ENCODE measurements around the gene SLC16A2.

SLC16A2 gene

GRCh38 chrX:74545880-74546523, 124.7 kb downstream of the SLC16A2 start:
- no peak for DNase-seq

GRCh38 chrX:74546984-74547383, 125.7 kb downstream of the SLC16A2 start:
- DNase-seq: no peak

- DNase-seq: peak; percentile 21 to 35
Measured at GRCh38 chrX:74550295-74550802, 129.1 kb downstream of the SLC16A2 start.

- no peak for DNase-seq
Measured at GRCh38 chrX:74551934-74552333, 130.6 kb downstream of the SLC16A2 start.

GRCh38 chrX:74557378-74557777, 136.1 kb downstream of the SLC16A2 start:
- DNase-seq: no peak

GRCh38 chrX:74578137-74578536, 156.8 kb downstream of the SLC16A2 start:
- no peak for DNase-seq

GRCh38 chrX:74579597-74580198, 158.4 kb downstream of the SLC16A2 start:
- no peak for DNase-seq
